RWPE1 (cell line): ENCODE results near the gene FRRS1.
"Not testable (repeated sequence)": the region's sequence is repeated elsewhere in the genome, so short reads cannot be mapped to it uniquely, and the experiment has no call there.

ENCODE experiments used
- CTCF ChIA-PET: fragments of 350-600 bp; sonication (Branson Sonifier 250); formaldehyde crosslinking; extraction: SDS; loops from one replicate; lab custom pipeline; 2021; lab: Yijun Ruan, JAX
- POLR2A ChIA-PET: fragments of 400-600 bp; formaldehyde crosslinking; extraction: SDS; loops from one replicate; lab custom pipeline; 2020; ENCODE audit warnings: antibody characterized with exemption; ENCODE audit not compliant: low non-redundant PET; lab: Yijun Ruan, JAX
- DNase-seq: peaks from one replicate; pipeline ENCODE4 v3.0.0; 2012; ENCODE audit warnings: low spot score
- H3K27ac ChIP-seq: fragments of 450-650 bp; 2 replicates; pipeline ENCODE4 v1.5.1; 2017
- CTCF ChIP-seq: fragments of 450-650 bp; conservative IDR thresholded peaks from 2 replicates; pipeline ENCODE4 v1.5.1; 2017; ENCODE audit warnings: low read depth, mild to moderate bottlenecking

The FRRS1 gene

GRCh38 chr1:99801584-99801983 lies 35.1 kb upstream of the FRRS1 start:
- ChIA-PET POLR2A (no interaction called here), CTCF (no interaction called here)
- TF ChIP-seq CTCF: no peak

GRCh38 chr1:99793861-99794260 lies 27.4 kb upstream of the FRRS1 start:
- POLR2A ChIA-PET, H3K27ac ChIP-seq, DNase-seq, CTCF ChIA-PET: not testable (repeated sequence)

More at GRCh38 chr1:99801584-99801983, 35.1 kb upstream of the FRRS1 start:
- H3K27ac ChIP-seq: no peak overlapping the region
- no peak for DNase-seq

GRCh38 chr1:99789715-99790114 lies 23.3 kb upstream of the FRRS1 start:
- no peak for DNase-seq
- ChIA-PET CTCF (no interaction called here), POLR2A (interaction anchor here (0.6 kb wide), 1 partner anchor 64 kb away, joined by 4 read pairs; no protein-coding TSS in a partner anchor)
- no peak for TF ChIP-seq CTCF
- no peak overlapping the region for H3K27ac ChIP-seq

GRCh38 chr1:99788896-99789295 lies 22.5 kb upstream of the FRRS1 start:
- ChIA-PET CTCF (no interaction called here), POLR2A (interaction anchor here (0.6 kb wide), 1 partner anchor 65 kb away, joined by 4 read pairs; no protein-coding TSS in a partner anchor)
- H3K27ac ChIP-seq: no peak overlapping the region
- no peak for DNase-seq
- no peak for TF ChIP-seq CTCF

GRCh38 chr1:99786751-99787501 lies 20.5 kb upstream of the FRRS1 start:
- ChIA-PET POLR2A (no interaction called here), CTCF (interaction anchor here (0.5 to 0.6 kb wide), 2 partner anchors 33 to 951 kb away, joined by 3 read pairs; no protein-coding TSS in a partner anchor)
- no peak for TF ChIP-seq CTCF
- no peak overlapping the region for H3K27ac ChIP-seq
- no peak for DNase-seq

GRCh38 chr1:99784809-99785255 lies 18.4 kb upstream of the FRRS1 start:
- ChIA-PET POLR2A (no interaction called here), CTCF (no interaction called here)

More at GRCh38 chr1:99784809-99785255, 18.4 kb upstream of the FRRS1 start:
- DNase-seq: no peak
- TF ChIP-seq CTCF: no peak
- H3K27ac ChIP-seq: no peak overlapping the region
